ENCODE data around the gene ORAI3.

Gene ORAI3

GRCh38 chr16:30969246-30969842 is 20.5 kb downstream of the ORAI3 start:
- no peak for DNase-seq (ENCODE audit: low read depth in 2 of 2)

- DNase-seq (ENCODE audit: low read depth in 2 of 2): no peak
These were observed 22.4 kb downstream of the ORAI3 start for GRCh38 chr16:30971298-30971697.

GRCh38 chr16:30972872-30973271 is 24.0 kb downstream of the ORAI3 start:
- no peak for DNase-seq (ENCODE audit: low read depth in 2 of 2)

GRCh38 chr16:30974348-30974747 is 25.5 kb downstream of the ORAI3 start:
- no peak for DNase-seq (ENCODE audit: low read depth in 2 of 2)

GRCh38 chr16:30976486-30976885 is 27.6 kb downstream of the ORAI3 start:
- no peak for DNase-seq (ENCODE audit: low read depth in 2 of 2)

GRCh38 chr16:30977502-30977901 is 28.6 kb downstream of the ORAI3 start:
- DNase-seq (ENCODE audit: low read depth in 2 of 2): no peak

GRCh38 chr16:30979170-30980022 is 30.5 kb downstream of the ORAI3 start:
- no peak for DNase-seq (ENCODE audit: low read depth in 2 of 2)

GRCh38 chr16:30980023-30980371 is 31.1 kb downstream of the ORAI3 start:
- DNase-seq (ENCODE audit: low read depth in 2 of 2): no peak

GRCh38 chr16:30980434-30980833 is 31.6 kb downstream of the ORAI3 start:
- DNase-seq (ENCODE audit: low read depth in 2 of 2): no peak

GRCh38 chr16:30980959-30981358 is 32.1 kb downstream of the ORAI3 start:
- DNase-seq (ENCODE audit: low read depth in 2 of 2): no peak

- DNase-seq (ENCODE audit: low read depth in 2 of 2): no peak
These were observed 33.9 kb downstream of the ORAI3 start for GRCh38 chr16:30982548-30983288.

- no peak for DNase-seq (ENCODE audit: low read depth in 2 of 2)
These were observed 34.5 kb downstream of the ORAI3 start for GRCh38 chr16:30983289-30983889.

GRCh38 chr16:30983898-30984610 is 35.2 kb downstream of the ORAI3 start:
- DNase-seq (ENCODE audit: low read depth in 2 of 2): no peak

- peak; percentile 49 to 56 for DNase-seq (ENCODE audit: low read depth in 2 of 2)
These were observed 36.0 kb downstream of the ORAI3 start, which contains the start of gene HSD3B7 for GRCh38 chr16:30984669-30985400. HSD3B7 (plus strand) TSS chr16:30985207; CDS start chr16:30985659, 452 bp downstream.

- no peak for DNase-seq (ENCODE audit: low read depth in 2 of 2)
These were observed 36.7 kb downstream of the ORAI3 start for GRCh38 chr16:30985401-30986128.

GRCh38 chr16:30986129-30986991 is 37.5 kb downstream of the ORAI3 start:
- DNase-seq (ENCODE audit: low read depth in 2 of 2): no peak

GRCh38 chr16:30987581-30988190 is 38.8 kb downstream of the ORAI3 start:
- DNase-seq (ENCODE audit: low read depth in 2 of 2): no peak

GRCh38 chr16:30989469-30990047 is 40.7 kb downstream of the ORAI3 start:
- no peak for DNase-seq (ENCODE audit: low read depth in 2 of 2)
